ENCODE data around the gene SMS. TPM values are rescaled to one million over a fixed set of nuclear protein-coding genes. Genes with fewer than 3 reads are reported as not detected.
A peak's percentile ranks its signal among the peaks of the same experiment; 100 is the strongest.

Gene SMS
- total RNA-seq, 6 donors from 2014 or later: 23.3 to 53.5 (median 50.2) TPM

DNA sequence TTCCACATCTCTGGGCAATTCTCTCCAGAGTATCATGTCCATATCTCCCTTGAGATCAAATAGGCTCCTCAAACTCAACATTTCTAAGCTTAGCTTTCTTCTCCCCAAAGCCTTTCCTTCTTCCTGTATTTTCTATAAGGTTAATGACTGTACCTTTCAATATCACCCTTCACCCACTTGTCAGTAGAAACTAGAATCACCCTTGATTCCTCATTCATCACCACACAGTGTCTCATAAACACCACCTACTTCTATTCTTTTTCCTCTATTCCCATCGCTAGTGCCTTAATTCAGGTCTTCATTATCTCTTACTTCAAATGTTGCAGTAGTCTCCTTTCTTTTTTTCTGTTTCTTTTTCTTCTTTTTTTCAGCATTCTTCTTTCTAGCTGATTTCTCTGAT, 28.3 kb upstream of the SMS start:
- no peak overlapping the region for H3K4me3 ChIP-seq
- DNase-seq (no peak), ATAC-seq (ENCODE audit: low FRiP score in 2 of 2) (no peak)
- WGBS, 2 donors: 44 to 100% methylated on average over 1 of the region's 1 CpG
- TF ChIP-seq POLR2A (IDR thresholded peaks at IDR 0.05) (no peak), POLR2AphosphoS5 (IDR thresholded peaks at IDR 0.05) (no peak), EP300 (IDR thresholded peaks at IDR 0.05) (no peak)
- TF ChIP-seq, protein P1, sequence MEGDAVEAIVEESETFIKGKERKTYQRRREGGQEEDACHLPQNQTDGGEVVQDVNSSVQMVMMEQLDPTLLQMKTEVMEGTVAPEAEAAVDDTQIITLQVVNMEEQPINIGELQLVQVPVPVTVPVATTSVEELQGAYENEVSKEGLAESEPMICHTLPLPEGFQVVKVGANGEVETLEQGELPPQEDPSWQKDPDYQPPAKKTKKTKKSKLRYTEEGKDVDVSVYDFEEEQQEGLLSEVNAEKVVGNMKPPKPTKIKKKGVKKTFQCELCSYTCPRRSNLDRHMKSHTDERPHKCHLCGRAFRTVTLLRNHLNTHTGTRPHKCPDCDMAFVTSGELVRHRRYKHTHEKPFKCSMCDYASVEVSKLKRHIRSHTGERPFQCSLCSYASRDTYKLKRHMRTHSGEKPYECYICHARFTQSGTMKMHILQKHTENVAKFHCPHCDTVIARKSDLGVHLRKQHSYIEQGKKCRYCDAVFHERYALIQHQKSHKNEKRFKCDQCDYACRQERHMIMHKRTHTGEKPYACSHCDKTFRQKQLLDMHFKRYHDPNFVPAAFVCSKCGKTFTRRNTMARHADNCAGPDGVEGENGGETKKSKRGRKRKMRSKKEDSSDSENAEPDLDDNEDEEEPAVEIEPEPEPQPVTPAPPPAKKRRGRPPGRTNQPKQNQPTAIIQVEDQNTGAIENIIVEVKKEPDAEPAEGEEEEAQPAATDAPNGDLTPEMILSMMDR (IDR thresholded peaks at IDR 0.05): no peak
- no peak overlapping the region for H3K27ac ChIP-seq
- no peaks in the 10 kb centered on the region for H3K4me1 ChIP-seq
- H3K9me3 ChIP-seq: no peaks in the 10 kb centered on the region
- no peaks in the 10 kb centered on the region for H3K36me3 ChIP-seq
- H3K27me3 ChIP-seq: no peaks in the 10 kb centered on the region

DNA sequence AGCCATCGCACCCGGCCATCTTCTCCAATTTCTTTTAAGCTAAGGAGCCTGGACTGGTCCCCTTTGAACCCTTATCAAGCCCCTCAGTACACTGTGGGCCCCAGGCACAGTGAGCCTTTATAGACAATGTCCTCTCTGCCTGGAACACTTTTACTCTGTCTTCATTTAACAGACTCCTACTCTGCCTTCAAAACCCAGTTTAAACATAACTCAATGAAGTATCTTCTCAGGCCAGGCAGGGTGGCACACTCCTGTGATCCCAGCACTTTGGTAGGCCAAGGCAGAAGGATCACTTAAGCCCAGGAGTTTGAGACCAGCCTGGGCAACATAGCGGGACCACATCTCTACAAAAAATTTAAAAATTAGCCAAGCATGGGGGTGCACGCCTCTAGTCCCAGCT, 27.5 kb upstream of the SMS start:
- Histone ChIP-seq H3K9me3 (no peaks in the 10 kb centered on the region), H3K36me3 (no peaks in the 10 kb centered on the region), H3K4me3 (no peak overlapping the region), H3K4me1 (no peaks in the 10 kb centered on the region), H3K27me3 (no peaks in the 10 kb centered on the region), H3K27ac (no peak overlapping the region)
- ATAC-seq (ENCODE audit: low FRiP score in 2 of 2) (no peak), DNase-seq (no peak)
- 91 to 93% methylated on average over 3 to 4 of the region's 4 CpGs for WGBS, 2 donors
- TF ChIP-seq, protein P1 (IDR thresholded peaks at IDR 0.05): no peak
- TF ChIP-seq POLR2AphosphoS5 (IDR thresholded peaks at IDR 0.05) (no peak), EP300 (IDR thresholded peaks at IDR 0.05) (no peak), POLR2A (IDR thresholded peaks at IDR 0.05) (no peak)

DNA sequence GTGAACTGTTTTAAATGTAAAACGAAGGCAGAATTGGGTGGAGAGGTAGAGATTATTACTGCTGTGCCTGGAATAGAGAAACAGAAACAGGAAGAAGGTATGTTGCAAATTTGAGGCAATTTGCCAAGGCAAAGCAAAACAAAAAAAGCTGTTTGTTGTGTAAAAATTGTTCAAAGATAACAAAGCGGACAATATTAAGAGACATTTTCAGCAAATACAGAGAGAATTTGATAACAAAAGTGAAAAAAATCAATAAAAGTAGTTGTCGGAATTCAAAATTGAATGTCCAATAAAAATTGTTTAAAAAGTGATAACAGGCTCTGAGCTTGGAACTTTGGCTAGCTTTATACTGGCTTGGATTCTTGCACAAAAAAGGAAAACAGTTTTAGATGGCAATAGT, 14.4 kb upstream of the SMS start:
- no peaks in the 10 kb centered on the region for H3K4me1 ChIP-seq
- DNase-seq: no peak
- TF ChIP-seq POLR2AphosphoS5 (IDR thresholded peaks at IDR 0.05): no peak
- TF ChIP-seq, protein P1 (IDR thresholded peaks at IDR 0.05): no peak
- TF ChIP-seq EP300 (IDR thresholded peaks at IDR 0.05): no peak
- no peak for TF ChIP-seq POLR2A (IDR thresholded peaks at IDR 0.05)
- H3K27me3 ChIP-seq: no peaks in the 10 kb centered on the region
- 45 to 57% methylated on average over 3 of the region's 3 CpGs for WGBS, 2 donors
- no peaks in the 10 kb centered on the region for H3K36me3 ChIP-seq
- H3K27ac ChIP-seq: peak overlapping the region in 1 of 4 donors; percentile 52
- ATAC-seq (ENCODE audit: low FRiP score in 2 of 2): peak in 1 of 2 donors; percentile 43
- no peaks in the 10 kb centered on the region for H3K9me3 ChIP-seq
- peak overlapping the region in 1 of 4 donors; percentile 6 for H3K4me3 ChIP-seq

DNA sequence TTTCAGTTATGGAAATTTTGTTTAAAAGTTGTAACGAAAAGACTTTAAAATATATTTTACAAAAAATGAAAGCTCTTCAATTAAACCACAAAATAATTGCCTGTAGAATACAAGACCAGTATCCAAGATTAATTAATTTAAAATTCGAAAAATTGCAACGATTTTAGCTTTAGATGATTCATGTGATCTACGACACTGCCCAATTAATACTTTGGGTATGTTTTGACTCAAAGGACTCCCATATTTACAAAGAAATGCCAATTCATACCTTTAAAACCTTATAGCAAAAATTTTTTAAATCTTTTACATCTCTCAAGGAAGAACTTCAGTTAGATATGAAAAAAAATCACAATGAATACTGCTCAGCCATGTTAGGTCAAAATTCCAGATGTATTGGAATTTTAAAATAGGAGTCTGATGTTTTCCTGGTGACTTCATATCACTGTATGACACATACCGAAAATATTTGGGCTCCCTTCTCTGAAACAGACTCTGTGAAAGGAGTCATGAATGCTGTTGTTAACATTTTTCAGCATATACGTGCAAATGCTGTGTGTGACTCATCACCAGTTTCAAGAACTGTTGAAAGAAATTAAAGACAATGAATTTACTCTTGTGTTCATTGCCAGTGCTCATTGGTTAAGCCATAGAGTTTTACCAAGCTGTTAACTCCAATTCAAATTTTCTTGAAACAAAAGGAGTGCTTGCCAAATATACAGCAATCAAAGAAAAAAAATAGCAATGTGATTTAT, 13.8 kb upstream of the SMS start:
- 51 to 70% methylated on average over 6 of the region's 6 CpGs for WGBS, 2 donors
- no peak for DNase-seq
- no peak overlapping the region for H3K27ac ChIP-seq
- TF ChIP-seq POLR2A (IDR thresholded peaks at IDR 0.05) (no peak), EP300 (IDR thresholded peaks at IDR 0.05) (no peak), POLR2AphosphoS5 (IDR thresholded peaks at IDR 0.05) (no peak)
- TF ChIP-seq, protein P1 (IDR thresholded peaks at IDR 0.05): no peak
- peak overlapping the region in 1 of 4 donors; percentile 6 for H3K4me3 ChIP-seq
- peak in 1 of 2 donors; percentile 75 for ATAC-seq (ENCODE audit: low FRiP score in 2 of 2)
- H3K36me3 ChIP-seq: no peaks in the 10 kb centered on the region
- H3K27me3 ChIP-seq: no peaks in the 10 kb centered on the region
- H3K4me1 ChIP-seq: no peaks in the 10 kb centered on the region
- H3K9me3 ChIP-seq: no peaks in the 10 kb centered on the region

DNA sequence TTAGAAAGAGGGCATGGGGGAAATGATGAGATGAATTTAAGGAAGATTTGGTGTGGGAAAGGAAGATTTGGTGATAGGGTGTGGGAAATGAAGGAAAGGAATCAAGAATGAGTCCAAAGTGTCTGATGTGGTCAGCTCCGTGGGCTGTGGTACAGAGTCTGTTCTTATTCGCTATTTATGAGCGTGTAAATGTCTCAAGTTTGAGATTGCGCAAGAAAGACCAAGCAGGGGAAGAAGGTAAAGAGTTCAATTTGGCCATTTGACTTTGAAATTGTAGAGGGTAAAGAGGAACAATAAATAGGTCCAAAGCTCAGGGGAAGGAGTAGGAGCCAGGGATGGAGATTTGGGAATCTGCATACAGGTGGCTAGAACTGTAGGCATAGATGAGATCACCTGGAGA, 11.3 kb upstream of the SMS start:
- Histone ChIP-seq H3K9me3 (no peaks in the 10 kb centered on the region), H3K27me3 (no peaks in the 10 kb centered on the region), H3K4me1 (no peaks in the 10 kb centered on the region), H3K27ac (no peak overlapping the region), H3K36me3 (no peaks in the 10 kb centered on the region), H3K4me3 (no peak overlapping the region)
- 75 to 89% methylated on average over 4 of the region's 4 CpGs for WGBS, 2 donors
- ATAC-seq (ENCODE audit: low FRiP score in 2 of 2): no peak
- TF ChIP-seq POLR2AphosphoS5 (IDR thresholded peaks at IDR 0.05): no peak
- DNase-seq: no peak
